HG03175 (cell line): Measurements from ENCODE around the gene GPR141.

Experiments
- ATAC-seq: cut with Tn5 transposase; IDR thresholded peaks from one replicate; pipeline ENCODE4 v1.9.1; 2021; ENCODE audit warnings: mild to moderate bottlenecking, moderate library complexity; ENCODE audit not compliant: unreplicated experiment

The GPR141 gene

DNA sequence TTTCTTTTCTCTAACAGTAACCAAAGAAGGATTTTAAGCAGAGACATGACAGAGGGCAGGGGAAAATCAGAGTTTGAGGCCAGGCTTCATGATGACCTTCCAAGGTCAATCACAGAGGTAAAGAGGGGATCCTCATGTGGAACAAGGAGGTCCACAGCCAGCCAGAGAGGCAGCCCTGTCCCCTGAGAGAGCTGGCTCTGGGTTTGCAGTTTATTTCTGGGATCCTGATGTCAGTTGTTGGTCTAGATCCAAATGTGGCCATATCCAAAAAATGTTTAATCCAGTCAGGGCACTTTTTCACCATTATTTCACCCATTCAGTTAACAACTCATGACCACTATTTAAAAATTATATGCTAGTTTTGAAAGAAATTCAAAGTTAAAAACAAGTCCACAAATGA, 45.6 kb downstream of the GPR141 start:
- ATAC-seq = no peak

DNA sequence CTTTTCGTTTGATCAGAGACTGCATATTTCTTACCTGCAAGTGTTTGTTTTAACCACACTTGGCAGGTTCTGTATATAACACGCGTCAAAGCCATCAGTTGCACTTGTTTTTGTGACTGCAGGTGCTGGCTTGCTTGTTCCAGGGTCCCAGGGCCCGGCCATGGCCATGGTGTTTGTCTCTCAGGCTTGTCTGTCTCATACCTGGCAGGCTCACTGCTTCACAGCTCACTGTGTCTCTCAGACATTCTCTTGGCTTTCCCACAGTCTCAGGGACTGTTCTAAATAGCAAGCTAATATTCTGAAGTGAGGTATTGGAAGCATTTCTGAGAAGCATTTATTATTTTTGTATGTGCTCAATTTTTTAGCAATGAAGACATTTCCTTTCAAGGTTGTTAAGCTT, 46.9 kb downstream of the GPR141 start:
- ATAC-seq = no peak

DNA sequence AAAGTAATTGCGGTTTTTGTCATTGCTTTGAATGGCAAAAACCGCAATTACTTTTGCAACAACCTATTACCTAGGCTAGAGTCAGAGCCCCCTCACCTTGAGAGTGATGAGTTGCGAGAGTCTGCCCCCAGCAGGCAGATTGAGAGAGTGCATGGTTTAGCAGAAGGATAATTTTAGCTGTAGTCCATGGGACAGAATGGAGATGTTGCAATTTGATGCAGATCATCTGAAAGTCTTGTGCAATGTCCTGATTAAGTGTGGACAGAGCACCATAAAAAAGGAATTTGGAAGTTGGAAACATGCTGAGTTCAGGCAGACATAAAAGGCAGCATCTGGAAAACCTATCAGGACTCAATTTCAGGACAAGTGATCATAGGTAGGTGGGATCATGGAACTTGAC, 48.7 kb downstream of the GPR141 start:
- peak; percentile 84 for ATAC-seq

DNA sequence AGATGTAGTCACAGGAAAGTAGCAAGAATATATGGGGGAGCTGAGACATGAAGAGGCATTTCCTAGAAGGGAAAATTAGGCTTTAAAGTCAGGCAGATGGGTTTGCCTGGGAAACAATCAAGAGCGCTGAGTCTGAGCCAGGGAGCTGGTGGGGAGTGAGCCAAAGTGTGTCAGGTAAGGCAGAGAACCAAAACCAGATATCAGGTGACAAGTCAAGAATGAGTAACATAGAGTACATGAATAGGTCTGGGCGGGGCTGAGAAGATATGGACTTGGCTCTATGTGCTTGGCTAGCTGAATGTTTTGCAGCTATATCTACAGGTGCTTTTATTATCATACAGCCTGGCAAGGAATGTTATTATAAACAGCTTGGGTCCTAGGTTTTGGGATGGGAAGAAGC, 49.3 kb downstream of the GPR141 start:
- no peak for ATAC-seq

DNA sequence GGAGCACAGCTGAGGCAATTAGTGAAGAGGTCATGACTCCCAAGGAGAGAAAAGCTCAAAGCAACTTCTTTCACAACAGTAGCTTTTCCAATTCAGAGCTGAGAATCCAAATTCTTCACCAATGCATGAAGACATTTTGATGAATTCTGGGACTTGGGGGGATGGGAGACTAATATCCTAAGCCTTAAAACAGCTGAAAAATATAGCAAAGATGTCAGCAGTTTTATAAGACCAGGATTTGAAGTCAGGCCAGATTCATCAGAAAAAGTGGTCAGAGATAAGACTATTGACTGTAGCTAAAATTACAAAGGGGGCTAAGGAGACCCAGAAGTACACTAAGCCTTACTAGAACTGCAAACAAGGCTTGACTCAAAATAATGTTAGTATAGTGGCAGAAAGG, 51.6 kb downstream of the GPR141 start:
- ATAC-seq = no peak

DNA sequence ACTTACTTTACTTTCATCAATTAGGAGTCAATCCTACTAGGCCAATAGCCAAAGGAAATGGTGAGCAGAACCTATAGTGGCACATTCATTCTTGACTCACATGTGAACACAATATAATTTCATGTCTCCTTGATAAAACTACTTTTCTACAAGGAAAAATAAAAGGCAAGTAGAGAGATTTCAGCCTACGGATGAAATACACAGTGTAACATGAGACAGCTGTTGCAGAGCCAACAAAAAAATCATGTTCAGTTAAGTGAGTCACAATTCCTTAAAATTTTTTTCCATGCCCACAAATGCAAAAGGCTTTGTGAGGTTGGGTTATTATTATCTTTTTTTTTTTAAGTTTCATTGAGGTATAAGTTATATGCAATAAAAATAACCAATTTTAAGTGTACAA, 54.8 kb downstream of the GPR141 start:
- no peak for ATAC-seq

DNA sequence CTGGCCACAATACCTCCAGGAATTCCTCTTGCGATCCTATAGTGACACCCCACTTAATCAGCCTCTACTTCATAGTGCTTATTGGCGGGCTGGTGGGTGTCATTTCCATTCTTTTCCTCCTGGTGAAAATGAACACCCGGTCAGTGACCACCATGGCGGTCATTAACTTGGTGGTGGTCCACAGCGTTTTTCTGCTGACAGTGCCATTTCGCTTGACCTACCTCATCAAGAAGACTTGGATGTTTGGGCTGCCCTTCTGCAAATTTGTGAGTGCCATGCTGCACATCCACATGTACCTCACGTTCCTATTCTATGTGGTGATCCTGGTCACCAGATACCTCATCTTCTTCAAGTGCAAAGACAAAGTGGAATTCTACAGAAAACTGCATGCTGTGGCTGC, 56.8 kb downstream of the GPR141 start:
- ATAC-seq = no peak

DNA sequence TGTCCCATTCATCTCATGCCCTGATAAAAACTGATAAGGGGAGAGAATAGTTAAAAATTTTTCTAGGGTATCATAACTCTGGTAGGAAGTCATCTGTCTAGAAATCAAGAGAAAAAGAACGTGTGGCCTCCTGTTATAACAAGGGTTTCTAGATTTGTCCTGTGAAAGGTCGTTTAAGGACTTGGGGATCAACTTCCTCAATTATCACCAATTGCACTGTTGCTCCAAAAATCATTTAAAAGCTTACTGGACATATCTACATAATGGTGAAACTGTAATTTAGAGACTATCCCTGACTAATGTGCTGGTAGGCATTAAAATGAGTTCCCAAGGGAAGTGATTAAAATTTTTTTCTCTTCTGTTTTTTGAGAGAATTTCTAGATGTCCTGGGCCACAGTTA, 58.2 kb downstream of the GPR141 start:
- no peak for ATAC-seq

DNA sequence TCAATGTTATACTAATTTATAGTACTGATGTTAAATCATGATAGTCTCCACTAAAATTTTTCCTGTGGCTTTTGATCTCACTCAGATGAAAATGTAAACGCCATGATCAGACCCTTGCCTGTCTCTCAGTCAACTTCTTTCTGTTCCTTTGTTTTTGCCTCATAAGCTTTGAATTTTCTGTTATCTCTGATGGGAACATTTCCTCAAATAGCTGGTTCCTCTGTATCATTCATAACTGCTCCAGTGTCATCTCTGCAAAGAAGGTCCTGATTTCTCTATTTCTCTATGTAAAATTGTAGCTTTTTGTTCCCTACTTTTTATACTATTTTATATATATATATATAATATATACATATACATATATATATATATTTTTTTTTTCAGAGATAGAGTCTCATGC, 67.5 kb downstream of the GPR141 start:
- no peak for ATAC-seq

DNA sequence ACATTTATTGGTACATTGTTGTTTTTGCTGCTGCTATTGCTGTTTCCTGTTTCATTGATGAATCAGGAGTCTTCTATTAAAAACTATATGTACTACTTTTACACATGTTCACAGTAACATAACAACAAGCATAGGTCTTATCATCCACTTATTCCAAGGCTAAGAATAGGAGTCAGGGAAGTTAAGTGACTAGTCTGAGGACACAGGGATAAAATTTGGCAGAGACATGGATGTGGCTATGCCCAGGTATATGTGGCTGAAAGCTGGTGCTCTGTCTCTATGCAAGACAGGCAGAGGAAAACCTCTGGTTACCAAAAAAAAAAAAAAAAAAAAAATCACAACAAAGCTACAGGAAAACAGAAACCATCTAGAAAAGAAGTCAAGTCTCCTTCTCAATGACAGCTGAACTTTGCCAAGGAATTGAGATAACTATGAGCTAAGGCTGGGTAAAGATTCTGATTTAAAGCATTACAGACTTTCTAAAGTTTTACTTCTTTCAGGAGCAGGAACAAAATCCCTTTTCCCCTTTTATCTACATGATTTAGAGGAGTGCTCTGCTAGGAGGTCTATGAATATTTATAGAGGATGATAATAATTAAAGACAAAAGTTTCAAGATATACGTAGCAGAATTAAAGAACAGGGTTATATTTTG, 70.0 kb downstream of the GPR141 start:
- no peak for ATAC-seq

DNA sequence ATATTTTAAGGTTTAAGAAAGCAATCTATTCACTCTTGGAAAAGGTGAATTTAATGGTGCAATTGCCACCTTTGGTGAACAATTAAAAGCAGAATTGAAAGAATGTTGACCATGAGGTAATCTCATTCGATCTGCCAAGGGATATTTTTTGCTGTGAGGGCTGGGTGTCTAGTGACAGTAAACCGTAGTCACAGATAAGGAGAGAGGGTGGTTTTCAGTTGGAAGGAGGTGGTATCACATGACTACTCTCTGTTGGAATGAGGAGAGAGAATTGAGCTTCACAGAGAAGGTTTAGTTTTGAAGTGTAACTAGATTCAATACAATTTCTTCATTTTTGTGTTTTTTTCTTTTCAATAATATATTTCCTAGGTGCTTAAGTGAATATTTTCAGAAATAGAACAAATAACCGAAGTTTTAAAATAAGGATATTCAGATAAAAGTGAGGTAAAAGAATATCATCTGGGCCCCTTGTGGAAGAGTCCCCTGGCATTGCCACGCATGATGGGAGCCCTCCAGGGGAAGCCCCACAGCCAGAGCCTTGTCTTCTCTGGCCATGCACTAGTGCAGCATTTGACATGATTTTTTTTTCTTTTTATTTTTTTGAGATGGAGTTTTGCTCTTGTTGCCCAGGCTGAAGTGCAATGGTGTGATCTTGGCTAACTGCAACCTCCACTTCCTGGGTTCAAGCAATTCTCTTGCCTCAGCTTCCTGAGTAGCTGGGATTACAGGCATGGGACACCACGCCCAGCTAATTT, 73.4 kb downstream of the GPR141 start:
- ATAC-seq = no peak

DNA sequence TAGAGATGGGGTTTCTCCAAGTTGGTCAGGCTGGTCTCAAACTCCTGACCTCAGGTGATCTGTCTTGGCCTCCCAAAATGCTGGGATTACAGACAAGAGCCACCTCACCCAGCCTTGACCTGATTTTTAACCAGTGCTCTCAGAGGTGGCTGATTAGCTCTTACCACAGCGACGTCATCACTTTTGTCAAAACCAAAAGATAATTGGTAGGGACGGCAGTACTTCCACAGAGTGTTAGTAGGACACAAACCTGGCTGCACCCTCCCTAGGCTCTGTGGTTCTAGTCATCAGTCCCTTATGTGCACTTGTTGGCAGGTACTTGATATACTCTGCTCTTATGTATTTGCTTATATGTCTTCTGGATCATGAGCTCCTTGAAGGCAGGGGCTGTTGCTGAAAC, 74.0 kb downstream of the GPR141 start:
- no peak for ATAC-seq

DNA sequence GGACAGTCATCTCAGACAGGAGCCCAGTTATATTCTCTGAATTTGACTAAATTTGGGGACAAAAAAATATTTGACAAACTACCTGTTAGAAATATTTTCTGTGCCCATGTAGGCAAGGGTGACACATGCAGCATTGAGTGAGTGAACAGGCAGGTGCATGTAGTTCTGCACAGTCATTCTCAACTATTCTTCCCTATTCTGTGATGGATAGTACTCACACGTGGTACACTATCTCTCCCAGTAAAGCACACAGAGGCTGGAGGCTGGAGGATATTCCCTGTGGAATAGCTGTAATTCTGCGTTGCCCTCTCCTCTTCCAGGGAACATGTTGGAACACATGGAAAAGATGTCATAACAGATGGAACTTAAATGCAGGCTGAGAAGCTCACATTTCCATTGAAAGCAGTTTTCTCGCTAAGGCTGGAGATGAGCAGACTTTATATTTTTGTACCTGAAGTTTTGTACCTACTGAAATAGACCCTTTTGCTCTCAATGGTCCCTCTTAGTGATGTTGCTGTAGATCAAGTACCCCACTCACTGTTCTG, 75.0 kb downstream of the GPR141 start:
- ATAC-seq = no peak

DNA sequence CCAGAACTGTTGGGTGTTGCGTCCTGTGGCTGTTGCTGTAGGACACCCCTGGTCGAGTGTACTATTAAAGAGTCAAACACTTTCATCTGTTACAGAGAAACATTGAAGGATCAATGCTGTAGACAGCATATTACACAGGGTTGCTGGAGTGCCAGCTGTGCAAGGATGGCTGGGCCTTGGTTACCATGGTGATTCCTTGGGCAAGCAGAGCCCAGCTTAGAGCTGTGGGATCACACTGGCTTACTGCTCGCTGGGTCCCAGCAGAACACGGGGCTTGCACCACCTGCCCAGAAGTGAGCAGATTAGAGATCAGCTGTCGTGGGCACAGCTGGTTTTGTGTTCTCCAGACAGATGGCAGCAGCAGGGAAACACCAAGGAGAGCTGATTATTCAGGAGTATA, 76.0 kb downstream of the GPR141 start:
- ATAC-seq = no peak

DNA sequence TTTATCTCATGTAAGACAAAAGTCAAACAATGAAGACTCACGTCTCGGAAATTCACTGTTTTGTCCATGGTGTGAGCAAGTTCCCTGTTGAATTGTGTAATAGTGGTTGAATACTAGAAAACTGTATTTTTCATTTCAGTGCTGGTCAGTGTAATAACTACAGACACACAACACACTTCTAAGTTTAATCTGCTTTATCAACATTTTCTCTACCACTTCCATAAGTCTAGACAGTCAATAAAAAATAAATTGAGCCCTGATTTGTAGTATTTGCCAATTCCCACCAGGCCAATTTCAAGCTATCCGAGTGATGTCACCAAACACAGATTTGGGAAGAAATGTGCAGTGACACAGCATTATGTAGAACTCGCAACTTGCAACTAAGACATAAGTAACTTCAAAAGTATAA, 81.9 kb downstream of the GPR141 start:
- no peak for ATAC-seq

DNA sequence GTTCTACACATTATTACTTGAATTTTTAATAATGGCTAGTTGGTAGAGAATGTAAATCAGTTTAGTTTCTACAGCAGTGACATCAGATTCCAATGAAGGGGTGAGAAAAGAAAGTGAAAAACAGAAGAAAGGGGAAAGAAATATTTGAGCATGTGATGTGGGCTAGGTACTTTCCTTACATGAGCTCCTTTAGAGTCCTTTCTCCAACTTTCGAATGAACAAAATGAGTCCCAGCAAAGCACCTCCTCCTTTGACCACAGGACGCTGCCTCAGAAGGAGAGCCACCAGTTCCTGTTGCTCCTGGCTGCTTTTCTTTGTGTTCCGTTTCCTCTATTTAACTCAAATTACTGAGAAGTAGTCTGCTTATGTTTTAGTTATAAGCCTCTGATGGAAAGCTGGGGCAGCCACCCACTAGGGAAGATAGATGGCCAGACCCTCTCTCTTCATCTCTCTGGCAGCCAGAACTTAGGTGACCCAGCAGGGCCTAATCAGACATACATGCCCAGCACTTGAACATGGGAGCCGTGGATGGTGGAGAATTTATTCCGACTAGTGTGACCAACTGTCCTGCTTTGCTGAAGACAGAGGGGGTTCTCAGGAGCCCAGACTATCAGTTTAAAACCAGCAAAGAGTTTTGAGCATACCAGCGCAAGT, 82.4 kb downstream of the GPR141 start:
- ATAC-seq = peak; percentile 86

DNA sequence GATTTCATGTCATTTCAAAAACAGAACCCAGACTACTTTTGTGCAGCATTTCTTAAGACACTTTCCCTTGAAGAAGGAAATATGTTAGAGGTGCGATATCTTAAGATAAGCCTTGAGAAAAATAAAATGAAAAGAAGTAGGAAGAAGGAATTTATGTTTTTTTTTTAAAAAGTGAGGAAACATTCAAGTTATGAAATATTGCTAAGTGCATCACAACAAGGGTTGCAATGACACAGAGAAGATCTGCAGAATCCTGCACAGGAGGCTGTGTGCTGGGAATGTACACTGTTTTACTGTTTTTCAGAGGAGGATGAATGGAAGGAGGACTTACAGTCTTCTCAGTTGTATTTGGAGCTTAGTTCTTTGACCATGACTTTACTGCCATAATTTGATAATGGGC, 85.0 kb downstream of the GPR141 start:
- no peak for ATAC-seq

DNA sequence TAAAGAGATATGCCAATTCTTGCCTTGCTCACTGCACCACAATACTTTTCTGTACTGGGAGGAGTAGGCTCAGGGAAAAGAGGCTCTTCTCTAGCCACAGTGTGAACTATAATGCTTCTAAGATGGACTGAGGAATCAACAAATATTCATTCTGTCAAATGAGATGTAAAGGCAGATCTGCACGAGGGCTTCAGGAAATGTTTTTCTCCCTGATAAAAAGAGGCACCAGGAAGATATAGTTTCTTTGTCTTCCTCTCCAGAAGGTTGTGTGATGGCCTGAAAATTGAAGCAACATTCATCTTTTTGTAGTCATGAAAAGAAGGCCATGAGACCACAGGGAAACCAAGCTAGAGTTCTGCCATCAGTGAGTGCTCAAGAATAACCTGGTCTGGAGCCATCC, 85.7 kb downstream of the GPR141 start:
- no peak for ATAC-seq

DNA sequence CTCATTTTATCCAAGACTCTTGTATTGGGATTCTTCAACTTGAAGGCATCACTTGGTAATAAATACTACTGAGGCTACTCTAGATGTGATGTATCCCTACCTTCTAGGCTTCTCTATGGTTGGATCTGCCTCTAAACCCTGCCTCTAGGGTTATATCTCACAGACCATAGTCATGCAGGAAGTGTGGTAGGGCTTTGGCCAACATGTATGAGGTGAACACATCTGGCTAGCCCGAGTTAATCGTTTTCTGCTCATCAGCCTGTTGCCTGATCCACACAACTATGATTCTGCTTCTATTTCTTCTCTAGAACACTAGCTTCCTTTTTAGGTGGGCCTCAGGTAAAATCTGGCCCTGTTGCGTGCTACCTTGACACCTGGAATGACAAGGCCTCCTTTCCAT, 86.2 kb downstream of the GPR141 start:
- ATAC-seq = no peak

DNA sequence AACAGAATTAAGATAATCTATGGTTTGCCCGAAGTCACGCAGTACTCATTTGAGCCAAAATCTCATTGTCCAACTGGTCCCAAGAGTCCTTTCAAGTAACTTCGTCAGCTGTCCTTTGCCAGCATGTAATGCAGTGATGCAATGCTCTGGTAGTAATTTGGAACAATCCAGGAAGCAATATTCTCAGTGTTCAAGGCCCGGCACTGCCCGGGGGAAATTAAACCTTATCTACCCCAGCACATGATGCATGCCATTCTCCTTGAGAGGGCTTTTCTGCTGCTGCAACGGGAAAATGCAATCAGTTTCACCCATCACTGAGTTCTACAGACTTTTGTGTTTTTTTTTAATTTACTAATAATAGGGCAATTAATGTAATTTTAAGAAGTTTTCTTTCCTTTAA, 87.3 kb downstream of the GPR141 start:
- ATAC-seq = no peak

DNA sequence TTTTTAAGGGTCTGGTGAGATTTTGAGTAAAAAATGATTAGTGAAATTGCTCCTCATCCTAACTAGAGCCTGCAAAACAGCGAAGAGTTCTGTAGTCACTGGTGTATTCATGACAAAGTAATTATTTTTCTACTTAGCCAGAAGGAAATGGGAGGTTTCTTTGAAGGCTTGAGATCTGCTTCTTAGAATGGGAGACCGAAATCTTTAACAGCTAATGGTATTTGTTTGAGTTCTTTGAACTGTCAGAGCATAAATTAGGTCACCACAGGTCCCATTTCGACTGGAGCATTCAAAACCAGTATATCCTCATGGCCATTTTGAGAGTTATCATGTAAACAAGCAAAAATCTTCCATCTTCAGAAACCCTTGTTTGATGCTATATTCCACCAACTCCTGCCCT, 87.8 kb downstream of the GPR141 start:
- ATAC-seq = no peak

DNA sequence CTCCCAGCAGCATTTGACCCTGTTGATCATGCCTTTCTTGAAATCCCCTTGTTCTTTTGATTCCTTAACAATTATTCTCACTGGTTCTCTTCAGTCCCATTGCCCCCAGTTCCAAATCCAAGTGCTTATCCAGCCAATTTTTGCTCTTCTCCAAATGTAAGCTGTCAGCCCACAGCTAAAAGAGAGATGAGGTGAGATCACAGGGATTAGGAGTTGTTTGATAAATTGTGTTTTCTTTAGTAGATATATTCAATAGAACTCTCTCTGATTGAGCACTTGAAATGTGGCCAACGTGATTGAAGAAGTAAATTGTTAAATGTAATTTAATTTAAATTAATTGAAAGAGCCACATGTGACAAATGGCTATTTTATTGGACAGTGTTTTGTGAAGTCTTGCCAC, 88.2 kb downstream of the GPR141 start:
- ATAC-seq = no peak
